Body of pancreas (tissue), 4 donors: ENCODE measurements around the gene SLX4IP. TPM values are rescaled to one million over a fixed set of nuclear protein-coding genes. Genes with fewer than 3 reads are reported as not detected.

Experiments used
- ATAC-seq: fragments of 150-250 bp; one replicate; pipeline ENCODE4 v1.9.1; 2016
- DNase-seq, 4 donors: peaks; one replicate each; pipeline ENCODE4 v3.0.0-alpha.2; 2019
- H3K27ac ChIP-seq, 4 donors: fragments of 200-600 bp; sonication (generic); 1 replicate in 3 of 4; 2 replicates in 1 of 4; pipeline versions ENCODE4 v1.5.1 to v1.6.1; 2016 to 2019; ENCODE audit warnings: mild to moderate bottlenecking in 1 of 4, mixed read lengths in 1 of 4, moderate library complexity in 1 of 4
- H3K27me3 ChIP-seq, 2 donors: fragments of 200-600 bp; sonication (generic); one replicate each; pipeline ENCODE4 v1.6.0; 2016; ENCODE audit warnings: mild to moderate bottlenecking in 1 of 2
- H3K36me3 ChIP-seq, 2 donors: fragments of 200-600 bp; sonication (generic); replicated peaks in 1 of 2; 2 replicates each; pipeline ENCODE4 v1.5.1; 2016; ENCODE audit warnings: low read depth in 2 of 2; ENCODE audit not compliant: insufficient read depth in 1 of 2
- H3K4me1 ChIP-seq: fragments of 200-600 bp; sonication (generic); one replicate; pipeline ENCODE4 v1.6.0; 2016
- H3K4me3 ChIP-seq, 2 donors: fragments of 200-600 bp; sonication (generic); 1 replicate in 1 of 2; 2 replicates in 1 of 2; pipeline ENCODE4 v1.5.1; 2016 to 2019
- H3K9me3 ChIP-seq, 3 donors: fragments of 200-600 bp; sonication (generic); 1 replicate in 2 of 3; 2 replicates in 1 of 3; pipeline ENCODE4 v1.5.1; 2016
- POLR2A ChIP-seq, 3 donors: fragments of 450-650 bp; IDR thresholded peaks; one replicate each; pipeline ENCODE4 v1.6.1; 2016; ENCODE audit warnings: antibody characterized with exemption in 3 of 3, mild to moderate bottlenecking in 2 of 3
- WGBS, 2 donors: methylation state at CpG; one replicate each; pipeline ENCODE4 v1.1.5; 2017; 5-methylcytosine and 5-hydroxymethylcytosine counted together
- intact Hi-C: fragments of 100-400 bp; cut with DNase I; formaldehyde crosslinking; loops from one replicate; pipeline ENCODE4 v1.15.1; 2023
- total RNA-seq, 2 donors: library from RNA; depleted of rRNA; stranded (reverse); fragments of >200 nt; gene quantifications; one replicate each; pipeline ENCODE4 v1.1.0, GENCODE V29; 2016
- TF ChIP-seq, protein P1 (sequence below), 7 experiments: fragments of 450-650 bp in 4 of 7; fragments of 200-600 bp in 3 of 7; sonication (generic) in 3 of 7; IDR thresholded peaks; one replicate each; pipeline ENCODE4 v1.5.1; 2016 to 2019; ENCODE audit warnings: antibody characterized with exemption in 7 of 7

The SLX4IP gene
- total RNA-seq, 2 donors from 2014 or later, result 4.3 to 4.7 TPM

DNA sequence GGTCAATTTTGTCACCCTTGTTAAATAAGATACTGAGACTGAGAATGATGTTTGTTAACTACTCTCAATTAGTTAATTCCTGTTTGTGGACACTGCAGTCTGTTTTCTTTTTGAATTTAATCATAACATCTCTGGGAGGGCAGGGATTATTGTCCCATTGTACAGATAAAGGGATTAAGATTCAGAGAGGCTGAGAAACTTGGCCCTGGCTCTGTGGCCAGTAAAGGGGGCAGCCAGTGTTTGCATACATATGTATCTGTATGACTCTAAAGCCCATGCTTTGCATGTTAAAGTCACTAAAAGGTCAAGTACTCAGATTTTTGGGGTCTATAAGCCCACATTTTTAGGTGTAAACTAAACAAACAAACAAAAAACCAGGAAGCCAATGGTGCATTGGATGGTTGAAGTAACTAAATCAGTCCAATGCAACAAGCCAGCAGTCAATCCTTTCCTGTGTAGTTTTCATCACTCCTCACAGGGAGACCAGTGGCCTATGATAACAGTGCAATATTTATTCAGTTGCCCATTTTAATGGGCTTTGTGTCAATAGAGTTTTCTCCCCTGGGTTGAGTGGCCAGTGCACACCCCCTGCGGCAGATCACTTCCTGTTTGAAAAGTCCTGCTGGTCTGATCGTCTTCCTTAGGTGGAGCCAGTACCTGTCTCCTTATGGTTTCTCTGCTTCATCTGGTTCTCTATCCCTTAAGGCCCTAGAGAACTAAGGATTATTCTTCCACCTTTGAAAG lies 106.7 kb downstream of the SLX4IP start:
- Histone ChIP-seq H3K4me3 (no peak overlapping the region), H3K36me3 (no peaks in the 10 kb centered on the region), H3K9me3 (no peaks in the 10 kb centered on the region), H3K27me3 (no peaks in the 10 kb centered on the region), H3K27ac (no peak overlapping the region), H3K4me1 (peaks cover 5% of the 10 kb centered on the region)
- intact Hi-C loops, result no loop called here
- ATAC-seq (no peak), DNase-seq (no peak)
- 60 to 74% methylated on average over 2 of the region's 2 CpGs for WGBS, 2 donors
- no peak for TF ChIP-seq POLR2A (IDR thresholded peaks at IDR 0.05)
- TF ChIP-seq, protein P1, sequence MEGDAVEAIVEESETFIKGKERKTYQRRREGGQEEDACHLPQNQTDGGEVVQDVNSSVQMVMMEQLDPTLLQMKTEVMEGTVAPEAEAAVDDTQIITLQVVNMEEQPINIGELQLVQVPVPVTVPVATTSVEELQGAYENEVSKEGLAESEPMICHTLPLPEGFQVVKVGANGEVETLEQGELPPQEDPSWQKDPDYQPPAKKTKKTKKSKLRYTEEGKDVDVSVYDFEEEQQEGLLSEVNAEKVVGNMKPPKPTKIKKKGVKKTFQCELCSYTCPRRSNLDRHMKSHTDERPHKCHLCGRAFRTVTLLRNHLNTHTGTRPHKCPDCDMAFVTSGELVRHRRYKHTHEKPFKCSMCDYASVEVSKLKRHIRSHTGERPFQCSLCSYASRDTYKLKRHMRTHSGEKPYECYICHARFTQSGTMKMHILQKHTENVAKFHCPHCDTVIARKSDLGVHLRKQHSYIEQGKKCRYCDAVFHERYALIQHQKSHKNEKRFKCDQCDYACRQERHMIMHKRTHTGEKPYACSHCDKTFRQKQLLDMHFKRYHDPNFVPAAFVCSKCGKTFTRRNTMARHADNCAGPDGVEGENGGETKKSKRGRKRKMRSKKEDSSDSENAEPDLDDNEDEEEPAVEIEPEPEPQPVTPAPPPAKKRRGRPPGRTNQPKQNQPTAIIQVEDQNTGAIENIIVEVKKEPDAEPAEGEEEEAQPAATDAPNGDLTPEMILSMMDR (IDR thresholded peaks at IDR 0.05), result no peak

DNA sequence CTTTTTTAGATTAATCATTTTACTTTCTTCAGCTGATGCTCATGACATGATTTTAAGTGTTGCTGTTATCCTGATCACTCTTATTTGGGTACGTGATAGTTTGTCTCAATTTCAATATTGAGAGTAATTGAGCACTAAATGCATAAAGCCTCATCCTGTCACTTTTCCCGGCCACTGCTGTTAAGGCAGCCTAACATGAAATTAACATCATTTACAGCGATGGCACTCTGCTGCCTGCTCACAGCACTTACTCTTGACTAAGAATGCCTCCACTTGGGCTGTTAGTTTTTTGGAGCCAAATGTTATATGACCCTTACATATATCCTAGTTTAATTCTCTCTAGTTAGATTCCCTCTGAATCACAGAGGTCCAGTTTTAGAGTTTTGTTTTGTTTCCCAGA lies 107.3 kb downstream of the SLX4IP start:
- DNase-seq, result no peak
- Histone ChIP-seq H3K4me3 (no peak overlapping the region), H3K27me3 (no peaks in the 10 kb centered on the region), H3K4me1 (peaks cover 5% of the 10 kb centered on the region), H3K9me3 (no peaks in the 10 kb centered on the region), H3K36me3 (no peaks in the 10 kb centered on the region), H3K27ac (no peak overlapping the region)
- intact Hi-C loops, result no loop called here
- TF ChIP-seq, protein P1 (IDR thresholded peaks at IDR 0.05), result no peak
- no peak for TF ChIP-seq POLR2A (IDR thresholded peaks at IDR 0.05)
- no peak for ATAC-seq
- 89 to 91% methylated on average over 3 of the region's 3 CpGs for WGBS, 2 donors

DNA sequence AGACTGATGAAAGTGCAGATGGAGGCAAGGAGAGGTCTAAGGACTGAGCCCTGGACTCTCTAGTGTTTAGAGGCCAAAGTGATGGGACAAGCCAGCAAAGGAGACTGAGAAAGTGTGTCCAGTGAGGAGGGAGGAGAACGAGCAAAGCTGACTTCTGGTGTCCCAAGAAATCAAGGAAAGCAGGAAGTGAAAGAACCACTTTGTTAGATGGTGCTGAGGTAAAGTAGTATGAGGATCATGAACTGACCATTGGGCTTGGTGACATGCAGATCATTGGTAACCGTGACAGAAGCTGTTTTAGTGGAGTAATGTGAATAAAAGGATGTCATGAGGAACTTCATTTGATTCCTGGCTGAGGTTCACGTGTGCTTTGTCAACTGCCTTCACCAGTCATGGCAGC lies 108.4 kb downstream of the SLX4IP start:
- H3K36me3 ChIP-seq, result no peaks in the 10 kb centered on the region
- no peaks in the 10 kb centered on the region for H3K9me3 ChIP-seq
- intact Hi-C loops, result no loop called here
- no peak overlapping the region for H3K4me3 ChIP-seq
- H3K4me1 ChIP-seq, result no peaks in the 10 kb centered on the region
- DNase-seq (no peak), ATAC-seq (no peak)
- no peak for TF ChIP-seq POLR2A (IDR thresholded peaks at IDR 0.05)
- TF ChIP-seq, protein P1 (IDR thresholded peaks at IDR 0.05), result no peak
- WGBS, 2 donors, result 86 to 87% methylated on average over 3 of the region's 3 CpGs
- no peaks in the 10 kb centered on the region for H3K27me3 ChIP-seq
- no peak overlapping the region for H3K27ac ChIP-seq

DNA sequence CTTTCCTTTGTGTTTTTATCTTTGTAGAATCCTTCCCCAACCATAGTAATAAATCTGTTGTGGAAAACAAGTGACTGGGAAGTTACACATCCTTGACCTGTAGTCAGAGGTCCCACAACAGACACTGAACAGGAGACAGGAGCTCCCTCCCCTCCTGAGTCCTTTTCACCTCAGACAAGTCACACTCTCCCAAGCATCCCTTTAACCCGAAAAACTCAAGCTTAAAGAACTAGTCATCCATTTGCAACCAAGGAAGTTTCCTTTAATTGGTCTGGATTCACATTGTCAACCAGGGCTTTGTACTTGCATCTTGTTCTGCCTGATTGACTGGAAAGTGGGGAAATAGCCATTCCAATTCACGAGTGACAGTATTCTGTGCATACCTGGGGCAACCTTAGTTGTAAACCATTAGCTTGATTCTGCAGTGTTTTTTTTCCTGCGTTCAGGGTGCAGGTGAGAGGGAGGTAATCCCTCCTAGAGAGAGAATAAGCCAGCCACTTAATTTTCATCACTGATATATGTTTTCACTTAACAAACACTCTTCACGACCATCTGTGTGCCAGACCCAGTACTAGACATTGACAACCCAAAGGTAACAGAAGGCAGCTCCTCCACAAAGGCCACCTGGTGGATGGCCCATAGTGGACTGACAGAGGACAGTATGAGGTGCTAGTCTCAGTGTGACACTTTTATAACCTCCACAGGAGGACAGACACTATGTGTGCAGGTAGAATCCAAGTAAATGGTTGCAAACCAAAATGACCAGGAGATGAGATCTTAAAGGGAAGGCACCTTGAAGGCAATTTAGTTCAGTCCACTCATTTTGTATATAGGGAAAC lies 112.4 kb downstream of the SLX4IP start:
- Histone ChIP-seq H3K27me3 (no peaks in the 10 kb centered on the region), H3K4me1 (peaks cover 38% of the 10 kb centered on the region), H3K4me3 (no peak overlapping the region), H3K27ac (no peak overlapping the region), H3K36me3 (no peaks in the 10 kb centered on the region), H3K9me3 (no peaks in the 10 kb centered on the region)
- intact Hi-C loops, result no loop called here
- ATAC-seq (no peak), DNase-seq (no peak)
- TF ChIP-seq, protein P1 (IDR thresholded peaks at IDR 0.05), result no peak
- TF ChIP-seq POLR2A (IDR thresholded peaks at IDR 0.05), result no peak
- WGBS, 2 donors, result 92 to 96% methylated on average over 4 of the region's 4 CpGs
